Nephron progenitor cell (in vitro differentiated cells): ENCODE results near the gene OTOA.
A peak's percentile ranks its signal among the peaks of the same experiment; 100 is the strongest.

Experiments used
- DNase-seq: peaks from one replicate; pipeline ENCODE4 v3.0.0; 2021
- H3K27ac Mint-ChIP-seq: 2 replicates; pipeline ENCODE4 v1.8.0; 2021; ENCODE audit warnings: mild to moderate bottlenecking, moderate library complexity, mixed read lengths
- H3K27me3 Mint-ChIP-seq: 2 replicates; pipeline ENCODE4 v1.8.0; 2021; ENCODE audit warnings: mild to moderate bottlenecking, low read depth, mixed read lengths; ENCODE audit not compliant: poor library complexity
- H3K36me3 Mint-ChIP-seq: 2 replicates; pipeline ENCODE4 v1.8.0; 2021; ENCODE audit warnings: low read depth, mixed read lengths
- H3K4me1 Mint-ChIP-seq: 2 replicates; pipeline ENCODE4 v1.8.0; 2021; ENCODE audit warnings: mixed read lengths
- H3K4me3 Mint-ChIP-seq: 2 replicates; pipeline ENCODE4 v1.8.0; 2021; ENCODE audit warnings: mild to moderate bottlenecking, moderate library complexity, mixed read lengths
- H3K9me3 Mint-ChIP-seq: 2 replicates; pipeline ENCODE4 v1.8.0; 2021; ENCODE audit warnings: mild to moderate bottlenecking, moderate library complexity, mixed read lengths
- CTCF ChIP-seq: fragments of 200-600 bp; sonication (generic); IDR thresholded peaks from 2 replicates; pipeline ENCODE4 v1.5.0; 2021; ENCODE audit warnings: antibody characterized with exemption

The OTOA gene

DNA sequence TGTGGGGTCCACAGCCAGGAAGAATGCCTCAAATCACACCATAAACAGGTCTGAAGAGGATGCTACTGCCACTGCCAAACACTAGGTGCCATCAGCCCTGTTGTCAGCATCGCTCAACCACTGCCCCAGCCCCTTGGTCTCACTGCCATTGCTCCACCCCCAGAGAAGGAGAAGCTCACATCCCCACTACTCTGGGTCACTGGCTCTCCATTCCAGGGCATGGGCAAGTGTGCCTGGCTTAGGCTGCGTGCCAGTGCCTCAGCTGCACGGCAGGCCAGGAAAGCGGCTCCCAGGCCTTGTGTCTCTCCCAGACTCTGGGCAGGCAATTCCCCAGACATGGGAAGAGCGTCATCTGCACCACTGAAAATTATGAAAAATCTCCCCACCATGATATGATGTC lies 10.2 kb upstream of the OTOA start:
- no peak for DNase-seq
- H3K9me3 Mint-ChIP-seq = no peaks in the 10 kb centered on the region
- H3K27me3 Mint-ChIP-seq = peaks cover 4% of the 10 kb centered on the region
- peaks cover 5% of the 10 kb centered on the region for H3K4me1 Mint-ChIP-seq
- H3K27ac Mint-ChIP-seq = no peak overlapping the region
- TF ChIP-seq CTCF = no peak
- H3K4me3 Mint-ChIP-seq = no peak overlapping the region
- H3K36me3 Mint-ChIP-seq = peaks cover 36% of the 10 kb centered on the region

DNA sequence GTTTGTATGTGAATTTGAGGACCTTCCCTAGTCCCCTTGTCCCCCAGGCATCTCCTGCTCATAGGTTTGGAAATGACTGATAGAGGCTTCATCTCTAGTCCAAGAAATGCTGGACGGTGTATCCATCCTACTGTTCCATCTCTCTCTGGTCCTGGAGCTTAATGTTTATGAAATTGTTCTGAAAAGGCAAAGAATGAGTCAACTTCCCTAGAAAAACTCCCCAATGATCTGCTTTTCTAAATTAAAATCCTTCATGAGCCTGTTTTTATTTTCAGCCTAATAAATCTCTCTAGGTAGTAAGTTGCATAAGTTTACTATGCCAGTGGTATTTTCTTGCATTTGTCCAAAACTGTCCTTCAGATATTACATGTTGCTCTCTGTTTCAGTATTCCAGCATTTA lies 9.3 kb upstream of the OTOA start:
- DNase-seq = no peak
- Mint-ChIP-seq H3K9me3 (no peaks in the 10 kb centered on the region), H3K36me3 (peaks cover 36% of the 10 kb centered on the region), H3K4me3 (no peak overlapping the region), H3K27me3 (peaks cover 4% of the 10 kb centered on the region), H3K4me1 (peaks cover 5% of the 10 kb centered on the region), H3K27ac (peak overlapping the region; percentile 6)
- no peak for TF ChIP-seq CTCF

DNA sequence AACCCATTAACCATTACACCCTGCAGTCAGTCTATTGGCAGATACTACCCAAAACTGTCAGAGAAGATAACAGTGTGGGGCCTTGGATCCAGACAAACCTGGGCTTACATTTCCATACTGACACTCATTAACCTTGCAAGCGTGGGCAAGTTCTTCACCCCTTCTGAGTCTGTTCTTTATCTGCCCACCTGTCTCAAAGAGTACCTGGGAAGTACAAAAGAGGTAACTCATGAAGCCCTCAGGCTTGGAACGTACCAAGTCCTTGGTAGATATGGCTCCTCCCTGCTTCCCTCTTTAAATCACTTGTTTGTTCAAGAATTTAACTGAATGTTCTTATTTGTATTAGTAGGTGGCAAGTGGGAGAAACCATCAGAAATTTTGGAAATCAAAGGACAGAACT lies 8.9 kb upstream of the OTOA start:
- Mint-ChIP-seq H3K27me3 (peaks cover 4% of the 10 kb centered on the region), H3K4me3 (no peak overlapping the region), H3K9me3 (no peaks in the 10 kb centered on the region), H3K4me1 (peaks cover 5% of the 10 kb centered on the region), H3K27ac (peak overlapping the region; percentile 6), H3K36me3 (peaks cover 36% of the 10 kb centered on the region)
- no peak for DNase-seq
- no peak for TF ChIP-seq CTCF

- Mint-ChIP-seq H3K9me3 (no peaks in the 10 kb centered on the region), H3K36me3 (peaks cover 42% of the 10 kb centered on the region), H3K27ac (peak overlapping the region; percentile 52), H3K4me3 (no peak overlapping the region), H3K27me3 (peaks cover 4% of the 10 kb centered on the region), H3K4me1 (peaks cover 5% of the 10 kb centered on the region)
- DNase-seq = peak; percentile 36
- TF ChIP-seq CTCF = peak; percentile 85
Measured at GRCh38 chr16:21656795-21657768, 6.7 kb upstream of the OTOA start.

GRCh38 chr16:21659124-21659523 lies 4.6 kb upstream of the OTOA start:
- DNase-seq = no peak
- no peak for TF ChIP-seq CTCF
- Mint-ChIP-seq H3K4me1 (peaks cover 5% of the 10 kb centered on the region), H3K4me3 (no peak overlapping the region), H3K27me3 (peaks cover 23% of the 10 kb centered on the region), H3K36me3 (peaks cover 29% of the 10 kb centered on the region), H3K9me3 (no peaks in the 10 kb centered on the region), H3K27ac (no peak overlapping the region)
